Natural killer cell (primary cell): ENCODE results near the gene IFNB1. TPM values are rescaled to one million over a fixed set of nuclear protein-coding genes. Genes with fewer than 3 reads are reported as not detected.

Source experiments
- ATAC-seq, 3 donors: fragments of 150-1000 bp in 2 of 3; fragments of 200-7000 bp in 1 of 3; cut with Tn5 transposase; 1 replicate in 1 of 3; 2 replicates in 2 of 3; pipeline ENCODE4 v1.10.0; 2021; ENCODE audit warnings: mild to moderate bottlenecking in 2 of 3, moderate library complexity in 2 of 3
- DNase-seq, 2 donors: peaks; one replicate each; pipeline versions ENCODE4 v3.0.0 to v3.0.0-alpha.2; 2013 to 2021; ENCODE audit warnings: mixed read lengths in 1 of 2
- H3K27ac ChIP-seq: one replicate; pipeline ENCODE4 v1.5.1; 2013; ENCODE audit warnings: mild to moderate bottlenecking, low read length
- H3K27me3 ChIP-seq: one replicate; pipeline ENCODE4 v1.6.1; 2013; ENCODE audit warnings: low read length; ENCODE audit not compliant: control insufficient read depth, insufficient read depth
- H3K36me3 ChIP-seq: one replicate; pipeline ENCODE4 v1.6.1; 2013; ENCODE audit warnings: low read length; ENCODE audit not compliant: control insufficient read depth, insufficient read depth
- H3K4me1 ChIP-seq: one replicate; pipeline ENCODE4 v1.6.1; 2013; ENCODE audit warnings: low read length; ENCODE audit not compliant: control insufficient read depth, insufficient read depth
- H3K4me3 ChIP-seq: one replicate; pipeline ENCODE4 v1.5.1; 2013; ENCODE audit warnings: low read length
- H3K9me3 ChIP-seq: one replicate; pipeline ENCODE4 v1.6.1; 2013; ENCODE audit warnings: low read length; ENCODE audit not compliant: control insufficient read depth, insufficient read depth
- H3K27ac Mint-ChIP-seq, 2 donors: one replicate each; pipeline ENCODE4 v1.8.0; 2022; ENCODE audit warnings: mild to moderate bottlenecking in 2 of 2, mixed read lengths in 2 of 2, moderate library complexity in 1 of 2
- H3K27me3 Mint-ChIP-seq, 2 donors: one replicate each; pipeline ENCODE4 v1.8.0; 2022; ENCODE audit warnings: low read depth in 2 of 2, mixed read lengths in 2 of 2
- H3K36me3 Mint-ChIP-seq: one replicate; pipeline ENCODE4 v1.8.0; 2022; ENCODE audit warnings: mixed read lengths
- H3K4me1 Mint-ChIP-seq, 2 donors: one replicate each; pipeline ENCODE4 v1.8.0; 2022; ENCODE audit warnings: mixed read lengths in 2 of 2
- H3K4me3 Mint-ChIP-seq: one replicate; pipeline ENCODE4 v1.8.0; 2022; ENCODE audit warnings: mild to moderate bottlenecking, moderate library complexity, mixed read lengths
- H3K9me3 Mint-ChIP-seq, 2 donors: one replicate each; pipeline ENCODE4 v1.8.0; 2022; ENCODE audit warnings: mixed read lengths in 2 of 2
- WGBS: methylation state at CpG from one replicate; pipeline ENCODE4 v1.1.7; 2013; ENCODE audit warnings: missing lambda C conversion rate; ENCODE audit not compliant: insufficient coverage; 5-methylcytosine and 5-hydroxymethylcytosine counted together
- intact Hi-C: fragments of 100-400 bp; cut with micrococcal nuclease; formaldehyde crosslinking; loops from one replicate; pipeline ENCODE4 v1.14.2; 2022
- total RNA-seq, 4 donors: library from RNA; stranded (reverse); fragments of 120-200 nt in 1 of 4; gene quantifications; one replicate each; pipeline versions ENCODE4 v1.2.3 to v1.2.4, GENCODE V29; 2013 to 2022
- TF ChIP-seq, protein P1 (sequence below): fragments of 200-600 bp; IDR thresholded peaks from one replicate; pipeline ENCODE4 v1.8.0; 2022; ENCODE audit warnings: antibody characterized with exemption

Gene IFNB1
- total RNA-seq, 3 donors from 2014 or later (not counting 1 experiment from before 2014, with no cell fraction given): not detected

DNA sequence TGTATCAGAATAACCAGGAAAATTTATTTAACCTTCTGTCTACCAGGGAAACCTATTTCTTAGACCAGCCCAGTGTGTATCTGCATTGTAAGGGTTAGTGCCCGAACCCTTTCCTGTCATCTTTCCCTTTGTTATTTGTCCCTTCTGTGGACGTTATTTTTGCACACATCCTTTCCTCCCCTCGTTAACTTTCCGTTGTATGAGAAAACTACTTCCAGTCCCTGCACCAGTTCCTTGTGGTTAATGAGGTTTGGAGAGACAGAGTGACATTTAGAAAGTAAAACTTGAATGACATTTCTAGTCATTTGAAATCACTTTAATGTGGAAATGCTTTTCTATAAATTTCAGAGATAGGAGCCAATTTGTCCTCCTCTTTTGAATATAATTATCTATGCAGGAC is 4.3 kb upstream of the IFNB1 start:
- no peak overlapping the region for H3K27ac Mint-ChIP-seq
- H3K4me3 ChIP-seq: no peak overlapping the region
- H3K9me3 Mint-ChIP-seq: no peaks in the 10 kb centered on the region
- TF ChIP-seq, protein P1, sequence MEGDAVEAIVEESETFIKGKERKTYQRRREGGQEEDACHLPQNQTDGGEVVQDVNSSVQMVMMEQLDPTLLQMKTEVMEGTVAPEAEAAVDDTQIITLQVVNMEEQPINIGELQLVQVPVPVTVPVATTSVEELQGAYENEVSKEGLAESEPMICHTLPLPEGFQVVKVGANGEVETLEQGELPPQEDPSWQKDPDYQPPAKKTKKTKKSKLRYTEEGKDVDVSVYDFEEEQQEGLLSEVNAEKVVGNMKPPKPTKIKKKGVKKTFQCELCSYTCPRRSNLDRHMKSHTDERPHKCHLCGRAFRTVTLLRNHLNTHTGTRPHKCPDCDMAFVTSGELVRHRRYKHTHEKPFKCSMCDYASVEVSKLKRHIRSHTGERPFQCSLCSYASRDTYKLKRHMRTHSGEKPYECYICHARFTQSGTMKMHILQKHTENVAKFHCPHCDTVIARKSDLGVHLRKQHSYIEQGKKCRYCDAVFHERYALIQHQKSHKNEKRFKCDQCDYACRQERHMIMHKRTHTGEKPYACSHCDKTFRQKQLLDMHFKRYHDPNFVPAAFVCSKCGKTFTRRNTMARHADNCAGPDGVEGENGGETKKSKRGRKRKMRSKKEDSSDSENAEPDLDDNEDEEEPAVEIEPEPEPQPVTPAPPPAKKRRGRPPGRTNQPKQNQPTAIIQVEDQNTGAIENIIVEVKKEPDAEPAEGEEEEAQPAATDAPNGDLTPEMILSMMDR: no peak
- intact Hi-C loops: no loop called here
- H3K27me3 ChIP-seq: no peaks in the 10 kb centered on the region
- DNase-seq (no peak), ATAC-seq (no peak)
- H3K4me3 Mint-ChIP-seq: no peak overlapping the region
- peaks cover 14 to 26% of the 10 kb centered on the region in 2 donors for H3K4me1 Mint-ChIP-seq
- peaks cover 4% of the 10 kb centered on the region for H3K4me1 ChIP-seq
- no peaks in the 10 kb centered on the region for H3K27me3 Mint-ChIP-seq
- H3K36me3 ChIP-seq: no peaks in the 10 kb centered on the region
- H3K27ac ChIP-seq: no peak overlapping the region
- H3K36me3 Mint-ChIP-seq: no peaks in the 10 kb centered on the region
- peaks cover 3% of the 10 kb centered on the region for H3K9me3 ChIP-seq
- 20% methylated on average over 1 of the region's 4 CpGs for WGBS

DNA sequence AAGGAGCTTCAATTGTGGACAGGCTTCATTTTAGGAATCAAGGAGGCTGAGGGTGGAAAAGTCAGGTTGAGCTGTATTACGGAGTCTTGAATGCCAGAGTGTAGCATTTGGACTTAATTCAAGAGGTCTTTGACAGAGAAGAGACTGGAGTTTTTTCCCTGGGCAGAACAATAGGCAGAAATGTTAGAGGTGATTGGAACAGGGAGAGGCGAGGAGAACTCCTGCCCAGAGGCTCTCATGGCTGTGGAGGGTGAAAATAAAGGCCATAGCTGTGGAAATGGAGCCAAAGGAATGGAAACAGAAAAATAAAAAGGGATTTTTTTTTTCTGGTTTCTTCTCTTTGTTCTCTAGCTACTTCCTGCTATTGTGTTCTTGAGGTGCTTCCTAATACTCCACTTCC is 3.7 kb upstream of the IFNB1 start:
- peaks cover 14 to 26% of the 10 kb centered on the region in 2 donors for H3K4me1 Mint-ChIP-seq
- H3K9me3 Mint-ChIP-seq: no peaks in the 10 kb centered on the region
- Histone ChIP-seq H3K27me3 (no peaks in the 10 kb centered on the region), H3K36me3 (no peaks in the 10 kb centered on the region), H3K27ac (no peak overlapping the region), H3K9me3 (no peaks in the 10 kb centered on the region), H3K4me3 (no peak overlapping the region), H3K4me1 (peaks cover 4% of the 10 kb centered on the region)
- intact Hi-C loops: no loop called here
- DNase-seq (no peak), ATAC-seq (no peak)
- H3K27ac Mint-ChIP-seq: no peak overlapping the region
- 98% methylated on average over 2 of the region's 2 CpGs for WGBS
- H3K4me3 Mint-ChIP-seq: no peak overlapping the region
- H3K36me3 Mint-ChIP-seq: no peaks in the 10 kb centered on the region
- TF ChIP-seq, protein P1: no peak
- no peaks in the 10 kb centered on the region for H3K27me3 Mint-ChIP-seq

DNA sequence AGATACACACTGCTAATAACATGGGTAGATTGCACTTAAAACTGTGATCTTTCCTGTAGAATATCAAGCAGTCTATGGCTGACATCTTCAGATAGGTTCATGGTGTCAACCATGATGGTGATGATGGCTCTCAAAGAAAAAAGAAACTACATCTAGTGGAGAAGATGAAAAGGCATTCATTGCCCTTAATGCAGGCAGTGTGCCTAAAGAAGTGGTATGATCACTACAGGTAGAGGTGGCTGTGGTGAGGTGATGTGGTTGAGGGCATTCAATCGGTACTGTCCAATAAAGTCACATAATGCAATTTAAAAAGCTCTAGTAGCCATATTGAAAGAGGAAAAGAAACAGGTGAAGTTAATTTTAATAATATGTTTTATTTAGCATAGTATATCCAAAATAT is 3.1 kb upstream of the IFNB1 start:
- H3K27ac ChIP-seq: no peak overlapping the region
- peaks cover 4% of the 10 kb centered on the region for H3K4me1 ChIP-seq
- ATAC-seq (no peak), DNase-seq (no peak)
- intact Hi-C loops: no loop called here
- Mint-ChIP-seq H3K27me3 (no peaks in the 10 kb centered on the region), H3K27ac (peak overlapping the region in 1 of 2 donors; percentile 13), H3K36me3 (no peaks in the 10 kb centered on the region), H3K4me1 (peaks cover 14 to 26% of the 10 kb centered on the region in 2 donors), H3K9me3 (no peaks in the 10 kb centered on the region), H3K4me3 (no peak overlapping the region)
- WGBS: no CpG with 5 or more reads among the region's 1 CpG
- no peaks in the 10 kb centered on the region for H3K36me3 ChIP-seq
- H3K4me3 ChIP-seq: no peak overlapping the region
- H3K27me3 ChIP-seq: no peaks in the 10 kb centered on the region
- TF ChIP-seq, protein P1: no peak
- H3K9me3 ChIP-seq: no peaks in the 10 kb centered on the region

DNA sequence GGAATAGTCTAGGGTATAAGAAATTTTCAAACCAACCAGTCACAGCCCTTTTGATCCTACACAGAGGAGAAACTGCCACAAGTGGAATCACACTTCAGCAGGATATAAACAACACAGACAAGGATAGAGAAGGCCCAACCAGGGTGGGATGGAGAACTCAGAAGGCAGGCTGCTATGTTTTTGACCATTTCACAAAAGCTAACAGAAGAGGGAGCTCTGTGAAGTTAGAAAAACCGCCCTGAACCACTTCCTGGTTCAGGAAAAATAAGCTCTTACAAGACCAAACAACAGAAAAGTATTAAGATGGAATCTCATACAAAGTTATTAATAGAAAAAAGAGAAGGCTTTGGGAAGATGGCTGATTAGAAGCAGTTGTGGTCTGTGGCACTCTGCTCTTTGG is 960 bp upstream of the IFNB1 start:
- peaks cover 14 to 26% of the 10 kb centered on the region in 2 donors for H3K4me1 Mint-ChIP-seq
- intact Hi-C loops: no loop called here

More for the DNA sequence above, 960 bp upstream of the IFNB1 start:
- no peaks in the 10 kb centered on the region for H3K36me3 Mint-ChIP-seq
- DNase-seq (peak in 1 of 2 donors; percentile 50), ATAC-seq (peak in 2 of 3 donors; percentile 43 to 51)
- no peaks in the 10 kb centered on the region for H3K27me3 Mint-ChIP-seq
- TF ChIP-seq, protein P1: no peak
- Histone ChIP-seq H3K36me3 (no peaks in the 10 kb centered on the region), H3K4me1 (peaks cover 4% of the 10 kb centered on the region), H3K4me3 (no peak overlapping the region), H3K27me3 (no peaks in the 10 kb centered on the region), H3K27ac (no peak overlapping the region), H3K9me3 (no peaks in the 10 kb centered on the region)
- peak overlapping the region in 1 of 2 donors; percentile 19 for H3K27ac Mint-ChIP-seq
- no peaks in the 10 kb centered on the region for H3K9me3 Mint-ChIP-seq
- no CpG with 5 or more reads among the region's 1 CpG for WGBS
- no peak overlapping the region for H3K4me3 Mint-ChIP-seq
